GM19240 (cell line): ENCODE results near the gene SRP14.

ENCODE experiments used
- DNase-seq: peaks from one replicate; pipeline ENCODE4 v3.0.0; 2011; ENCODE audit warnings: low spot score; ENCODE audit not compliant: insufficient read length

SRP14 gene

DNA sequence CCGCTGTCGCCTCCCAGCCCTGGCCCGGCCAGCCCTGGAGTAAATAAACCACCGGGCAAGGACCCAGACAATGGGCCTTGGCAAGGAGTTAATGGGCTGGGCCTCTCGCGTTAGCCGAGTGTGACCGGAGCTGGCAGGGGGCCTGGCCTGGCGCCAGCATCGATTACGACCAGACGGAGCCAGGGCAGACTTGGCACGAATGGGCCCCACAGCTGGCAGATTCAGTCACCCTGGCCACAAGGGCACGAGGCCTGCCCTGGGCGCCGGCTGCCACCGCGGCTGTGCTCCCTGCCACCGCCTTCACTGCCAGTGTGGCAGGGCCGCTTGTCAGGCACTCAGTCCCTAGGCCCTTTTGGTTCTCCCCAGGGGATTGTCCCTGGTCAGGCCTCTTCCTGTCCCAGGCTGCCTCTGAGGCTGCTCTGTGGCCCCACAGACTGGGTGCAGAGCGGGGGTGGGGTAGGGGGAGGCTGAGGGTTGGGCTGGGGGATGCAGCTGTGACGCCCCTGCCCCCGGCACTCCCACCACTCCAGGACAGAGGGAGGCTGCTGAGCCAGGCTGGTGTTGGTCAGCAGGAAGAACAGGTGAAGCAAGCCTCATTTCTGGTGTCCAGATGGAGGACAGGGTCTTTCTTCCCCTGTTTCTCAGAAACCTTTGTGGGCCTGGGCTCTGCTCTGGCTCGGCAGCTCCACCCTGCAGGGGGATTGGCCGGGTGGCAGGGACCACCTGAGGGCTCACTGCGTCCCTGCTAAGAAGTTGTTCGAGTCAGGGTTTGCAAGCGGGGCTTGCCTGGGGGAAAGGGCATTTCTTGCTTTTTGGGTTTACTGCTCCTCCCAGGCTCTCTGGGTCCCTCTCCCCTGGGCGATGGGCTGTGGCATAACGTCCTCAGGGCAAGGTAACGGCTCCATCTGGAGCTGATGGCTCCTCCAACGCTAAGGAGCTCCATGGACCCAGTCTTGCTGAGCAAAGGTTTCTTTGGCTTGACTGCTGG, 30.5 kb upstream of the SRP14 start:
- peak; percentile 58 for DNase-seq

DNA sequence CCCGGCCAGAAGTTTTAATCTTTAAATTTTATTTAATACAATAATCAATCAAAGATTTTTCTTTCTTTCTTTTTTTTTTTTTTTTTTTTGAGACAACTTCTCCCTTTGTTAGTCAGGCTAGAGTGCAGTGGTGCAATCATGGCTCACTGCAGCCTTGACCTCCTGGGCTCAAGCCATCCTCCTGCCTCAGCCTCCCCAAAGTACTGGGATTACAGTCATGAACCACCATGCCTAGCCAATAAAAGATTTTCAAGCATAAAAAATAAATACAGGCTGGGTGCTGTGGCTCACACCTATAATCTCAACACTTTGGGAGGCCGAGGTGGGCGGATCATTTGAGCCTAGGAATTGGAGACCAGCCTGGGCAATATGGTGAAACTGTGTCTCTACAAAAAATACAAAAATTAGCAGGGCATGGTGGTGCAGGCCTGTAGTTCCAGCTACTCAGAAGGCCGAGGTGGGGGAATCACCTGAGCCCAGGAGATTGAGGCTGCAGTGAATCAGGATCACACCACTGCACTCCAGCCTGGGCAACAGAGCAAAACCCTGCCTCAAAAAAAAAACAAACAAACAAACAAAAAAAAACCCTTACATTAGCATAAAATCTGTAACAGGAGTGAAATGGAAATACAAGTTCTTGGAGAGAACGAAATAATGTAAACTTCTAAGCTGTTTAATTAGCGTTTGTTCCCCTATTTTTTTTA, 29.1 kb upstream of the SRP14 start:
- DNase-seq: no peak

DNA sequence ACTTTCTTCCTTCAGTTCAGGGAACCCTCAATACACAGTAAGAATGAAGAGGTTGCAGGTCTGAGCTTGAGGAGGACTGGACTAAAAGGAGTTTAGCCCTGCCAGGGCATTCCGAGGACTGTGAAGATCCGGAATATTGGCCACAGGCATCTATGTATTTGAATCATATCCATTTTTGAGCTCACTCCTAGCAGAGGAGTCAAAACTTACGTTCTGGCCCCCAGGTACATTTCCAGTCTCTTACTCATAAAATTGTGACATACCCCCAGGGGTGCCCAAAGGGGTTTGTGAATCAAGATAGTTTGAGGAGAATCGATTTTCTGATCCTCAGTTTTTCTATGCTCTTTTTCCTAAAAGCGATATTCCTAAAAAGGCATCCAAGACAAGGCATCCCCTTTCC, 27.6 kb upstream of the SRP14 start:
- DNase-seq: no peak

DNA sequence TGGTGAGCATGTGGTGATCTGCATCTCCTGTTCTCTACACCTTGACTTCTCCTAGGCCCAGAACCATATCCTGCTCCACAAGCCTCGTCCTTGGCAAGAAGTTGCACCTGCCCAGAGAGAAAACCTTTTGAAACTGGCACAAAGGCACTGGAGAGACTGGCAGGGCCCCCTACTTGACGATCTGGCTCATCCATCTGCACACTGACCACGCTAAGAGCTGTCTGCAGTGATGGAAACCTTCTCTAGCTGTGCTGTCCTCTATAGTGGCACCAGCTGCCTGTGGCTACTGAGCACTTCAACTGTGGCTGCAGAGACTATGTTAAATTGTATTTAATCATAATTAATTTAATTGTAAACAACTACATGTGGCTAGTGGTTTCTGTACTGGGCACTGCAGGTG, 26.2 kb upstream of the SRP14 start:
- DNase-seq: no peak

DNA sequence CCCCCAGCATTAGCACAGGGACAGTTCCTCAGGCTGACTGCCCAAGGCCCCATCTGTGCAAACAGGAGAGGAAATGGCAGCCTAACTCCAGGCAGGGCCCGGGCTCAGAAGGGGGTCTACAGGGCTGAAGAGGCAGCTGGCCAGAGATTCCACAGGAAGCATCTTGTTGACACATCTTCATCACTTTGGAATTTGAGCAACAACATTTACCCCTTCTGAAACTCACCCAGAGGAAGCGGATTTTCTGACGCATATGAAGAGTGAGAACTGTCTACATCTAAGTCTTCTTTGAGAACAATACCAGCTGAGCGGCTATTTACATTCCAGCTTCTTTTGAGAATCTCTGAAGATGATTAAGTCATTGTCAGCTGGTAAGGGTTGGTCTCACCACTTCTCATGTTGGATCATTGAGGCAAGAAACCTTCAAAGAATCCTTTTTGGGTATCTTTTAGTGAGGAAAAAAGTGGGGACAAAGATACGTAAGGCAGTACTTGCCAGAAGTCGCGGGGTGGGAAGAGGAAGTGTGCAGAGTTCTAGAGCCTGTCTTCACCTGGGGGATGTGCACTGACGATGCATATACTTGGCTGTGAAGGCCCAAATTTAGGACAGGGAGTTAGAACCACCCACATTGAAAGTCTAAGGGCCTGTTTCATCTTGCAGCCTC, 25.4 kb upstream of the SRP14 start:
- DNase-seq: no peak

DNA sequence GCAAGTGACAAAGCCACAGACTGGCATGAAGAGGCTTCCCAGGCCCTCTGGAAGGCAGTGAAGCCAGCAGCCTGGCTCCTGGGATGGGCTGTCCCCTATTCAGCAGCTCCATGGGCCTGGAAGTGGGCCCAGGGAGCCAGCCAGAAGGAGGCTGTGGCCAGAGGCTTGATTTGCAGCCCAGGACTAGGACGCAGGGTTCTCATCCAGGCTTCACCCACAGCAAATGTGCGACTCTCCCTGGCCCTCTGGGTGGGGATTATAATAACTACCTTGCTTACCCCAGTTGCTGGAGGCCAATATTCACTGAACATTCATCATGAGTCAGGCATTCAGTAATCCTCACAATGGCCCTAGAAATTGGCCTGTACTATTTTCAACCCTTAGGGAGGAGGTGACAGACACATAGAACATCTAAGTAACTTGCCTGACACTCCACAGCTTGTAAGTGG, 24.6 kb upstream of the SRP14 start:
- no peak for DNase-seq

DNA sequence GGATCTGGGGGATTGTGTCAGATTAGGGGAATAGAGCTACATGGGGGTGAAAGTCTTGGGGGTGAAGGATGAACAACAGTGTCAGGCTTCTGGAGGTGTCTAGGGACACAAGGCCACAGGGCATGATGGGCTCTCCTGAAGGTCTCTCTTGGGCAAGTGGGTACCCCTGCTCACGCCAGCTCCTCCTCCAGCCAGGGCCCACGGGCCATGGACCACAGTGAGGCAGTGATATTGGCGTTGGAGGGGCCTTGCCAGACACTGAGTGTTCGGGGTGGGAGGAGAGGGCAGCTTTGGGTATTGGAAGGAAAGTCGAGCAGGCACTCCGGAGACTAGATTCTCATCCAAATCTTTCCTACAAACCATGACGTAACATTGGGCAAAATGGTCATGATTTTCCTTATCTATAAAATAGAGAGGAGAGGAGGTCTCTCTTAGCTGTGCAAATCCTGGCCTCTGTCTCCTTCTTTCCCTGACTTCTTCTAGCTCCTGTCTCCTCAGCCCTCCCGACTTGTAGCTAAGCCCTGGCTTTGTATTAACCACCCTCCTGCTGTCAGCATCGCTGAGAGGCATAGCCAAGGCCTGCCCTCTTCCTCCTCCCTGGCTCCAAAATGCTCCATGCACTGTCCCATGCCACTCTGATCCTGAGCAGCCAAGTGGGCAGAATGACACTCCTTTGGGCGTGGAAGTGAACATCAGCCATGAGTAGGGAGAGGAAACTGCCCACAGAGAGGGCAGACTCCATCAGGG, 24.0 kb upstream of the SRP14 start:
- no peak for DNase-seq

DNA sequence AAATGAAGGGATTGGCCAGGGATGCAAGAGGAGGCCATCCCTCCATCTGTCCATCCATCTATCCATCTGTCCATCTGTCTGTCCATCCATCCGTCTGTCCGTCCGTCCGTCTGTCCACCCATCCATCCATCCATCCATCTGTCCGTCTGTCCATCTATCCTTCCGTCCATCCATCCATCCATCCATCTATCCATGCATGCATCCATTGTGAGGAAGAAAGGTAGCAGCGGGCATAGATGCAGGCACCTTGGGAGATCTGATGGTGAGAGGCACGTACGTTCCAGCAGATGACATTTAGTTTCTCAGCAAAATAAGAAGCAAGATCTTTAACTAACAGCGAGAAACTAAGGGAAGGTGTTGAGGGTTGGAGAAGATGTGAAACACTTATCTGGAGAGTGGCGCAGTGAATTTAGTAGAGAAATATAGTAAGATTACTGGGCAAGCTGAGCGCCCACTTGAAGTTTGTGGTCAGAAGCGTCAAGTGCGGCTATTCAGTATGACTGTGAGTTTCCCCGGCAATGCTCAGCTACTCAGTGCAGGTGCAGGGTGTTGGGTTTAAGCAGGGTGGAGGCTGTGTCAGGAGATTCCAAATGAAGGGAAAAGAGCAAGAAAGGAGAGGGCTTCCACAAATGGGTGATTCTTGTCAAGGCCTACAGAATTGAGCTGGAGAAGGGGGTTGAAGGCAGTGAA, 22.4 kb upstream of the SRP14 start:
- no peak for DNase-seq

DNA sequence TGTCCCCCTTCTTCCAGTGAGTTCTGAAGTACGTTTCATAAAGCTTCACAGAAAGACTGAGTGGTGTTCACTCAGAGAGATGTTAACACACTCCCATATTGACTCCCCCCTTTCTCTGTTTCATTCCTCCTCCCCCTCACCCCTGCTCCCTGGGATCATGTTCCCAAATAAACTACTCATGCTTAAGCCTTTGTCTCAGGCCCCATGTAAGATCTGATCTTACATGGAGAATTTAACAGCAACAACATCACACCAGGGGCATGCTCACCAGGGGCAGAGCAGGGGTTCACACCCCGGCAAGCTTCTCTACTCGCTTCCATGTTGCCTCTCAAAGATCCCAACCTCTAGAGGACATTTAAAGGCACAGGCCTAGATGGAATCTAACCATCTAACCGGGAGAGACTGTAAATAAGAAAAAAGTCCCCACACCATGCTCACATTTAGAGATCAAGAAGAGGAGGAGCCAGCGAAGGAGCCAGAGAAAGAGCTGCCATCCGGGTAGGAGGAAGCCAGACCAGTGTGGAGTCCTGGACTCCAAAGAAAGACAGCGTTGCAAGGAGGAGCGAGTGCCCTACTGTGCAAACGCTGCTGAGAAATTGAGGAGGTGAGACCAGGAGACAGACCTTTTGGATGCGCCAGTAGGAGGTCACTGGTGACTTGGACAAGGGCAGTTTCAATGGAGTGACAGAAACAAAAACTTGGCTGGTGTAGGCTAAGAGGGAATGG, 21.4 kb upstream of the SRP14 start:
- DNase-seq: no peak

DNA sequence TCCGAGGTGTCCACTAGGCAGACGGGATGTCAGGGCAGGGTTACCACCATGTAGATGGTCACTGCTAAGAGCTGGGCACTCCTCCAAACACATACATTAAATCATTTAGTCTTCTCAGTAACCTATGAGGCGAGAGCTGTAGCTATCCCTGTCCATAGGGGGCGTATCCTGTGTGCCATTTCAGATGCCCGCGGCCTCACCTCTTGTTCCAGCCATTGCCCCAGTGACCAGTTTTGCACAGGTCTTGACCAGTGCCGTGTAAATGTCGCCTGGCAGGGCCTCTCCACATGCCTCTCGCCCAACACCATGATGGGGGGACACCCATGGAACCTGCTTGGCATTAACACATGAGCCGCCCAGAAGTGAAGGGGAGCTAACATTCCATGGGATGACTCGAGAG, 20.8 kb upstream of the SRP14 start:
- DNase-seq: no peak

DNA sequence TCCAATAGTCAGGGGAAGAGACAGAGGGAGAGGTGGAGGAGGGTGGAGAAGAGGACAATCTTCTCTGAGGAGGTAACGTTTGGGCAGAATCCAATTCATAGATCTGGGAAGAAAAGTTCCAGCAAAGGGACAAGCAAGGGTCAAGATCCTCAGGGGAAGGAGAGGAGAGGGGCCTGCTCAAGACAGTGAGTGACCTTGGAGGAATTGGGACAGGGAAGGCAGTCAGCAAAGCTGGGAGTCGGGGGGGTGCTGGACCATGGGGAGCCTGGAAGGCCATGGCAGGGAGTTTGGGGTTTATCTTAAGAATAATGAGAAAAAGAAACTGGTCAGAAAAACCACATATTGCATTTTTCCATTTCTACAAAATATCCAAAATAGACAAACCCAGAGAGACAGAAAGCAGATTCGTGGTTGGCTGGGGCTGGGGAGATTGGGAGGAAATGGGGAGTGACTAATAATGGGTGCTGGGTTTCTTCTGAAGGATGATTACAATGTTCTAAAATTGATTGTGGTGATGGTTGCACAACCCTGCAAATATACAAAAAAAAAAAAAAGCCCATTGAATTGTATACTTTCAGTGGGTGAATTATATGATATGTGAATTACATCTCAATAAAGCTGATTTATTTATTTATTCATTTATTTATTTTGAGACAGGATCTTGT, 19.6 kb upstream of the SRP14 start:
- DNase-seq: no peak

DNA sequence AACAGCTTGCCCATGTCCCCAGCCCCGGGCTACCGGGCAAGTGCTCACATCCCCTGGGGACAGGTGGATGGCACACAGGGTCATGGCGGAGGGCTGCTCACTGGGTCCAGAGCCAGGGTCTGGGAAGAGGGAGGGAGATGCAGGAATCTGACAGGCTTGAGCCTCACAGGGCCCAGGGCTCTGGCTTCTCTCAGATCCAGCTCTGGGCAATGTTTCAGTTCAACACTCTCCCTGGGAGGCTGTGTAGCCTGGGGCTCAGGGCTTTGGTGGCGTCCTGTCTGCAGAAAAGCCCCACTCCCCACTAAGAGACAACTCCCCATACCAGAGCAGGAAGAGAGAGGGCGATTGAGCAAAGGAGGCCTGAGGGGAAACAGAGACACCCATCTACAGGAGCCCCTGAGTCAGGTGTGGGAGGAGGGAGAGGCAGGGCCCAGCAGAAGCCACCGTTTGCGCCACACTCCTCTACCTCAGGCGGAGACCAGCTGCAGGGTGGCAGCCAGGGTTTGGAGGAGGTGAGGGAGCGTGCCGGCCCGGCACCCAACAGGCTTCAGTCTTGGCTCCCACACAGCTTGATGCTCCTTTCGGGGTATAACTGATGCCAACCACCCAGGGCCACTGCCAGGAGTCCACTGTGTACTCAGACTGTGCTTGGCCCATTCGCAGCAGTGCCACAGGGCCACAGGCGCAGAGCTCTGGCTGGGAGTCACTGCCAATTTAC, 16.8 kb upstream of the SRP14 start:
- DNase-seq: no peak

DNA sequence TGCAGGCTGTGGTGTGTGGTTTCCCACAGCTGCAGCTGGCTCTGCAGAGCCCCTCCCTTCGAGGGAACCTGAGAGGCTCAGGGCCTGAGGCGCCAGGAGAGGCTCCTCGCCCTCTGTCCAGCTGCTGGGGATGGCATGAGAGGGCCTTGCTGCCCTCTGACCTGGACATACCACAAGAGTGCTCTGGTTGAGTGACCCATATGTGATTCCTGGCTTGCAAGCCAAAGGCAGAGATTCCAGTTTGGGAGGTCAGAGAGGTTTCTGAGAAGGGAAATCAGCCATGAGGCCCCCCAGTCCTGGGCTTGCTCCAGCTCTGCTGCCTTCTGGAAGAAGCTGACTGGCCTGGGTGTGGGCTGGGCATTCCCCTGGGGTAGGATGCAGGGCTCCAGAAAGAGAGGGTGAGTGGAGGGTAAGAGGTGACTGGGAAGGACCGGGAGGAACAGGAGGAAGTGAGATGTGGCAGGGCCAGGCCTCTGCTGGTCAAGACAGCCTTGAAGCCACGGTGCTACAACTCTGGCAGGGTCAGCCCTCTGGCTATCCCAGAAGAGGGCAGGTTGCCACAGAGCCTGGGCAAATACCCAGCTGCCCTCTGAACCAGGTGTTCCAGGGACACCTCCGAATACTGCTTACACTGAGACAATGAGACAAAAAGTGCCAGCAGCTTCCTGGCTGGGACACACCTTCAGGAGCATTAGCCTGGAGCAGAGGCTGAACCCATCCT, 16.0 kb upstream of the SRP14 start:
- DNase-seq: no peak

DNA sequence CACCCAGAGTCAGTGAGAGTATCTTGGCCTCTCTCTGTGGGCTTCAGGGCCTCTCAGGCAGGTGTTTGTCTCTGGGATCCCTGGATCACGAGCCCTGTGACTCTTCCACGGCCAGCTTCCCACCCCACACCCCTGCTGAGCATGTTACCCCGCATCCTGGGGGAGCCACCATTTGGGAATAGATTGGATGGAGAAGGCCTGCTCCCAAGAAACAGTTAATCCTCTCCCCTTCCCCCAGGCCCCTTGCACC, 15.5 kb upstream of the SRP14 start:
- DNase-seq: no peak

DNA sequence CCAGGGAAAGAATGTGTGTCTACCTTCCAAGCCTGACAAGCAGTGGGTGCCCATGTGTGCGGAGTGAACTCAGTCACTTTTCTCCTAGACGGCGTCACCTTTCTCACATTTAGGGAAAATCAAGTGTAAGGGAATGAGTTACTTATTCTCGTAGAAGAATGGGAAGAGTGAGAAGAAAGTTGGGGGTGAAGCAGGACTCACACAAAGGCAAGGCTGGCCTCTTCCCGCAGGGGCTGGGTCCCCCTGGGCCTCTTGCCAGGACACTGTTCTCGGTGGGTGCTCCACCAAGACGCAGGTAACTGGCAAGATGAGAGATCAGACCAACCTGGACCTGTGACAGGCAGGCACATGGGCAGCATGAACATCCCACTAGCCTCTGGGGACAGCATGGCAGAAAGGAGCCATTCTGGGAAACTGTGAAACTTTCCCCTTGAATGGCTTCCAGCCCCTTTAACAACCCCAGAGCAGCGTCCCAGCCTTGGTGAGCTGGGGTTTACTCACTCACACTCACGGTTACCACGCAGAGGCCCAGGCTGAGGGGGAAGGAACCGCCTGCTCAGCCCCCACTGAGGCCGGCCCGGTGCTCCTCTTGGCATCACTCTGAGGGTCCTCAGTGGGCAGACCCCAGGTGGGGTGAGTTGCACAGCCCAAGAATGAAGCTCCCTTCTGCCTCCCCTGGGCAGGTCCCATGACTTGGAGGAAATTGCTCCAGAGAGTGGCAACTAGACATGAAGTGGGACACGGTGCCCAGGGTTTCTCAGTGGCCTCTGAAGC, 15.0 kb upstream of the SRP14 start:
- DNase-seq: no peak

DNA sequence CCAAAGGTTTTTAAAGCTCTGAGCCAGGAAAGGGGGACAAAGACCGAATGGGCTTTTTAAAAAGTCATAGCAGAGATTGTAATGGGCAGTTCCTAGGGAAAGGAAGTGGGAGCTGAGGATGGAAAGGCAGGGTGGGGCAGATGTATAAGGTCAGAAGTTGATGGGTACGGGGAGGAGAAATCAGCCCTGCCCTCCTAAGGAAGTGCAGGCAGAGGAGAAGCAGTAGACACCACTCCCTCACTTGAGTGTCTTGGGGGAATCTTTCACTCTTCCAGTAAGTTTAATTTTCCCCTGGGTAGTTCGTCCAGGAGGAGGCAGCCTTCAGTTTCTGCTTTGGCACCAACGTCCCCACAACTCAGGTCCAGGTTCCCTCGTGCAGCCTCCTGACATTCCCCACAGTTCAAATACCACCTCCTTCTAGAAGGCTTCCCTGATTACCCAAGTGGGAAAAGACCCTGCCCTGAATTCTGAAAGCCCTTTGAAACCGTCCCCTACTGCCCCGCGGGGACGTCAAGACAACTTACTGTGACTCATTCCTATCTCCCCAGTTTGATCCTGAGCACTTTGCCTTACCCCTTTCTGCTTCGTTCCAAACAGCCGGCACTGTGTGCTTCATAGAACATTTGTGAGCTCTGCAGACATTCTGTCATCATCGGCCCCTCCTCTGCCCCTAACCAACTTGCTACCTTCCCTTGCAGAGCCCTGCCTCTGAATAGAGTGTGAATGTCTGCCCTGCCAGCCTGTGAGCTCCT, 14.3 kb upstream of the SRP14 start:
- no peak for DNase-seq

DNA sequence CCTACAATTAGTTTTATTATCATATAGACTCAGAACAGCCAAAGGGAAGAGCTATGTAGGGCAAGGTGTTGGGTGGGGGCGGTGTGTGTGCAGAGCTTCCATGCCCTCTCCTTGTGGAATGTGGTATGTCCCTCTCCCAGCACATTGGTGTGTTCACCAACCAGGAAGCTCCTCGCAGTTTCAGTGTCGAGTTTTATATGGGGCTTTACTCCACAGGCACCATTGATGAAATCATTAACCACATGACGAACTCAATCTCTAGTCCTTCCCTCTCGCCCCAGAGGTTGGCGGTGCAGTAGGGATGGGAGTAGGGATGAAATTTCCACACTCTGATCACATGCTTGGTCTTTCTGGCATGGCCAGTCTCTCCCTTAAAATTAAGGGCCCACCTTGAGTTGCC, 13.6 kb upstream of the SRP14 start:
- DNase-seq: no peak
